PC-9 (cell line): ENCODE data around the gene NR3C1. TPM values are rescaled to one million over a fixed set of nuclear protein-coding genes. Genes with fewer than 3 reads are reported as not detected.

Experiments
- BruUV-seq: library from RNA; stranded (reverse); fragments of 400-500 nt; replicated peaks from 2 replicates; lab custom pipeline; 2021; lab: Mats Ljungman, UMichigan
- CTCF ChIA-PET: fragments of 300-600 bp; sonication (Branson Sonifier 250); formaldehyde crosslinking; loops from one replicate; lab custom pipeline; 2022; ENCODE audit warnings: antibody characterized with exemption; lab: Charles Lee
- POLR2A ChIA-PET: fragments of 300-600 bp; sonication (Branson Sonifier 250); formaldehyde crosslinking; loops from one replicate; lab custom pipeline; 2022; ENCODE audit warnings: antibody characterized with exemption; ENCODE audit not compliant: unreplicated experiment; lab: Charles Lee
- DNase-seq, 2 experiments: peaks; one replicate each; pipeline versions ENCODE4 v3.0.0 to v3.0.0-alpha.2; 2015 to 2022; ENCODE audit warnings: mixed read lengths in 1 of 2
- H2AFZ ChIP-seq: fragments of 200-600 bp; sonication (generic); 2 replicates; pipeline ENCODE4 v1.8.1; 2017; ENCODE audit warnings: antibody characterized with exemption
- H3F3A ChIP-seq: fragments of 200-600 bp; sonication (generic); 2 replicates; pipeline ENCODE4 v1.8.1; 2017; ENCODE audit warnings: antibody characterized with exemption, mild to moderate bottlenecking, low read depth; ENCODE audit not compliant: insufficient read depth
- H3K27ac ChIP-seq: fragments of 200-600 bp; sonication (generic); 2 replicates; pipeline ENCODE4 v1.6.1; 2016; ENCODE audit warnings: mixed run types
- H3K27me3 ChIP-seq: fragments of 200-600 bp; sonication (generic); 2 replicates; pipeline ENCODE4 v1.6.1; 2016; ENCODE audit warnings: low read depth, mixed run types; ENCODE audit not compliant: insufficient read depth
- H3K36me3 ChIP-seq: fragments of 200-600 bp; sonication (generic); 2 replicates; pipeline ENCODE4 v1.6.1; 2016; ENCODE audit warnings: low read depth, mixed run types
- H3K4me1 ChIP-seq: fragments of 200-600 bp; sonication (generic); replicated peaks from 2 replicates; pipeline ENCODE4 v1.6.1; 2016; ENCODE audit warnings: mixed run types; ENCODE audit not compliant: insufficient read depth
- H3K4me2 ChIP-seq: fragments of 200-600 bp; sonication (generic); 2 replicates; pipeline ENCODE4 v1.6.1; 2017; ENCODE audit warnings: mixed run types
- H3K4me3 ChIP-seq: fragments of 200-600 bp; sonication (generic); 2 replicates; pipeline ENCODE4 v1.6.1; 2016; ENCODE audit warnings: mixed run types
- H3K79me2 ChIP-seq: fragments of 200-600 bp; sonication (generic); 2 replicates; pipeline ENCODE4 v1.6.1; 2017; ENCODE audit warnings: low read depth, mixed run types
- H3K9me2 ChIP-seq: fragments of 200-600 bp; sonication (generic); 2 replicates; pipeline ENCODE4 v1.8.1; 2017; ENCODE audit warnings: mild to moderate bottlenecking; ENCODE audit not compliant: insufficient read depth
- H3K9me3 ChIP-seq: fragments of 200-600 bp; sonication (generic); 2 replicates; pipeline ENCODE4 v1.8.1; 2016; ENCODE audit warnings: low read depth; ENCODE audit not compliant: insufficient read depth
- H4K20me1 ChIP-seq: fragments of 200-600 bp; sonication (generic); 2 replicates; pipeline ENCODE4 v1.8.1; 2017; ENCODE audit not compliant: insufficient read depth
- CTCF ChIP-seq: fragments of 200-600 bp; sonication (generic); conservative IDR thresholded peaks from 2 replicates; pipeline ENCODE4 v1.6.1; 2017; ENCODE audit warnings: mixed run types, antibody characterized with exemption, mild to moderate bottlenecking, moderate library complexity
- EZH2 ChIP-seq: fragments of 200-600 bp; sonication (generic); IDR thresholded peaks from 2 replicates; pipeline ENCODE4 v1.8.0; 2017; ENCODE audit warnings: antibody characterized with exemption, low read depth
- intact Hi-C: fragments of 100-400 bp; cut with micrococcal nuclease; formaldehyde crosslinking; loops from one replicate; pipeline ENCODE4 v1.10.0; 2022; ENCODE audit not compliant: unreplicated experiment
- total RNA-seq: library from RNA; stranded (reverse); gene quantifications from 2 replicates; pipeline ENCODE4 v1.2.3, GENCODE V29; 2021

Gene NR3C1
- total RNA-seq, 1 experiment from 2014 or later, result 52.8 TPM

DNA sequence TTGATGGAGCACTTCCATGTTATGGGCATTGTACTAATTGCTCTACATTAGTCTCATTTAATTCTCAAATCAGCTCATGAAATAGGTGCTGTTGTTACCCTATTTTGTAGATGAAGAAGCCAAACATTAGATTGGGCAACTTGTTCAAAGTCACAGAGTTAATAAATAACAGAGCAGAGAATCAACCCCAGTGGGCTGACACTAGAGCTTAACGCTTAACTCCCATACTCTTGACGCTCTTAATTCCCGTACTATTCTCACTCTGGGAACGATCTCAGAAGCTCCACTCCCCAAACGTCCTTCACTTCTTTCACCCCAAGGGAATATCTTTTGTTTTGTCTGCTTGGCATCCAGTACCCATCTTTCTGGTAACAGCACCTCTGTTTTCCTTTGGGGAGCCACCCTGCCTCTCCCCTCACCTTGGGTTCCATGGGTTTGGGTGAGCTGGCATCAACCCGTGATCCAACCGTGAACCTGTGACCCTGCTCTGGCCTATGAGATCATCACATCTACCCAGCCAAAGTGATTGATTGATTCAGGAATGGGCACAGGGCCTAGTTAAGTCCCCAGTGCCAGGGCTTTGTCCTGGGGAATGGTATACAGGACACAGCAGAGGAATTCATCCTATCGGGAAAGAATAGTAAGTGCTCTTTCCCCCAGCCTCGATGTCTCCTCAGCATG lies 169.2 kb downstream of the NR3C1 start:
- H4K20me1 ChIP-seq, result no peaks in the 10 kb centered on the region
- POLR2A ChIA-PET, result interaction anchor here (0.7 kb wide), 1 partner anchor 157 kb away, joined by 4 read pairs; no protein-coding TSS in a partner anchor
- CTCF ChIA-PET, result no interaction called here

GRCh38 chr5:143233031-143233430 lies 170.5 kb downstream of the NR3C1 start:
- intact Hi-C loops, result no loop called here
- Histone ChIP-seq H4K20me1 (no peaks in the 10 kb centered on the region), H3K27me3 (no peaks in the 10 kb centered on the region), H3K4me3 (no peak overlapping the region), H3K4me2 (no peak overlapping the region), H3K4me1 (no peaks in the 10 kb centered on the region), H3K9me3 (no peaks in the 10 kb centered on the region; the same call in 1 of the 2 replicates), H3K36me3 (no peaks in the 10 kb centered on the region), H3F3A (no peaks in the 10 kb centered on the region), H3K27ac (no peak overlapping the region), H3K9me2 (no peaks in the 10 kb centered on the region), H2AFZ (no peak overlapping the region), H3K79me2 (no peaks in the 10 kb centered on the region)
- POLR2A ChIA-PET, result no interaction called here
- no peak for TF ChIP-seq EZH2
- TF ChIP-seq CTCF, result no peak
- CTCF ChIA-PET, result no interaction called here
- no peak for DNase-seq
- no TSS peak for BruUV-seq

More for the DNA sequence above, 169.2 kb downstream of the NR3C1 start:
- no peaks in the 10 kb centered on the region for H3K27me3 ChIP-seq
- H3K4me3 ChIP-seq, result no peak overlapping the region
- H3K9me2 ChIP-seq, result no peaks in the 10 kb centered on the region
- H3K79me2 ChIP-seq, result no peaks in the 10 kb centered on the region
- no TSS peak for BruUV-seq
- no peak overlapping the region for H3K4me2 ChIP-seq
- no peak overlapping the region for H3K27ac ChIP-seq
- H3K4me1 ChIP-seq, result no peaks in the 10 kb centered on the region
- DNase-seq, result no peak
- no peaks in the 10 kb centered on the region; the same call in 1 of the 2 replicates for H3K9me3 ChIP-seq
- TF ChIP-seq CTCF, result no peak
- TF ChIP-seq EZH2, result no peak
- intact Hi-C loops, result no loop called here
- no peaks in the 10 kb centered on the region for H3F3A ChIP-seq
- H3K36me3 ChIP-seq, result no peaks in the 10 kb centered on the region
- H2AFZ ChIP-seq, result no peak overlapping the region

DNA sequence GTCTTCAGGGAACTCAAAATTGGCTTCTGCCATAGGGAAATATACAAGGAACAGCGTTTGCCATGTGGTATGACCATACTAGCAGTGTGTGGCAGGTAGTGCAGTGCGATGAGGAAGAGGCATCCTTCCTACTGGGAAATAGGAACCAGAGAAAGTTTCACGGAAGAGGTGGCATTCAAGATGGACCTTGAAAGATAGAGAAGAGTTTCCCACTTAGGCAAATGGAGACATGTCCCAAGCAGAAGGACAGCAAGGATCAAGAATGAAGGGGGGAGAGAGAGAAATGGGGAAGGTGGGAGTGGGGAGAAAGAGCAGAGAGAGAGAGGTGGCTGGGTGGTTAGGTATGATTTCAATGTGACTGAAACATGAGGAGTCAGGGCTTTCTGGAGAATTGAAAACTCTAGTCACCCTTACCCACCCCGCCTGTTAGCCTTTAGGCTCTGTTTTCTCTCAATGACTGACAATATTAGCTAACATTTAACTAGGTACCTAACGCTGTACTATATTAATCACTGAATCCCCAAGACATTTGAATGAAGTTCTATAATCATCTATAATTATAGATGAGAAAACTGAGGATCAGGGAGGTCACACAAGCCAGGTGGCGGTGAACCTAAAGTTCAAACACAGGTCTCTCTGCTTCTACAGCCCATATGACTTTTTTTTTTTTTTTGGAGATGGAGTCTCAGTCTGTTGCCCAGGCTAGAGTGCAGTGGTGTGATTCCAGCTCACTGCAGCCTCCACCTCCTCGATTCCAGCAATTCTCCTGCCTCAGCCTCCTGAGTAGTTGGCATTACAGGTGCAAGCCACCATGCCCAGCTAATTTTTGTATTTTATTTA lies 171.3 kb downstream of the NR3C1 start:
- CTCF ChIA-PET, result no interaction called here
- H3K79me2 ChIP-seq, result no peaks in the 10 kb centered on the region

More for the DNA sequence above, 171.3 kb downstream of the NR3C1 start:
- H3K27ac ChIP-seq, result no peak overlapping the region
- H4K20me1 ChIP-seq, result no peaks in the 10 kb centered on the region
- no peak overlapping the region for H2AFZ ChIP-seq
- POLR2A ChIA-PET, result no interaction called here
- no peak overlapping the region for H3K4me3 ChIP-seq
- H3K9me3 ChIP-seq, result no peaks in the 10 kb centered on the region; the same call in 1 of the 2 replicates
- no TSS peak for BruUV-seq
- no peak for DNase-seq
- no peaks in the 10 kb centered on the region for H3K4me1 ChIP-seq
- no peaks in the 10 kb centered on the region for H3F3A ChIP-seq
- TF ChIP-seq CTCF, result no peak
- no peak for TF ChIP-seq EZH2
- H3K36me3 ChIP-seq, result no peaks in the 10 kb centered on the region
- no peaks in the 10 kb centered on the region for H3K9me2 ChIP-seq
- no peaks in the 10 kb centered on the region for H3K27me3 ChIP-seq
- intact Hi-C loops, result no loop called here
- no peak overlapping the region for H3K4me2 ChIP-seq
